ENCODE data around the gene INPP5F.

The INPP5F gene

GRCh38 chr10:119871881-119872609 is 146.2 kb downstream of the INPP5F start:
- DNase-seq = peak; percentile 68 to 74

GRCh38 chr10:119872610-119872859 is 146.7 kb downstream of the INPP5F start, which contains the start of gene MCMBP:
Gene MCMBP, minus strand, starts transcription at chr10:119872843. Its CDS starts 259 bp downstream, at chr10:119872584.
- DNase-seq = no peak

GRCh38 chr10:119872860-119873681 is 147.2 kb downstream of the INPP5F start:
- peak; percentile 90 to 93 for DNase-seq

- DNase-seq = no peak
These were observed 152.7 kb downstream of the INPP5F start for GRCh38 chr10:119878524-119878923.

All from activated T-cell treated with anti-CD3 and anti-CD28 coated beads, Interleukin-2, amount 50 U/mL, for 48 hours (primary cell).